Brain microvascular endothelial cell (primary cell): ENCODE data around the gene LYPD5.
"Not testable (repeated sequence)": the region's sequence is repeated elsewhere in the genome, so short reads cannot be mapped to it uniquely, and the experiment has no call there.

ENCODE experiments used
- DNase-seq: peaks from one replicate; pipeline ENCODE4 v3.0.0-alpha.2; 2020
- H3K27ac ChIP-seq: fragments of 250-450 bp; sonication (Bioruptor Pico); 2 replicates; pipeline ENCODE4 v1.5.1; 2020; ENCODE audit warnings: mild to moderate bottlenecking, moderate library complexity
- H3K27me3 ChIP-seq: fragments of 250-450 bp; sonication (Bioruptor Pico); replicated peaks from 2 replicates; pipeline ENCODE4 v1.5.1; 2020; ENCODE audit warnings: mild to moderate bottlenecking
- H3K36me3 ChIP-seq: fragments of 250-450 bp; sonication (Bioruptor Pico); replicated peaks from 2 replicates; pipeline ENCODE4 v1.5.1; 2020; ENCODE audit warnings: mild to moderate bottlenecking
- H3K4me3 ChIP-seq: 2 replicates; pipeline ENCODE4 v1.5.1; 2011; ENCODE audit warnings: low read depth, mild to moderate bottlenecking, control low read depth, low read length, moderate library complexity
- CTCF ChIP-seq: IDR thresholded peaks from 2 replicates; pipeline ENCODE4 v1.5.1; 2011; ENCODE audit warnings: low read depth, mild to moderate bottlenecking, moderate library complexity, low read length, control low read depth, inconsistent platforms; ENCODE audit errors: missing control alignments
- in situ Hi-C: cut with HindIII; loops from 2 replicates; pipeline ENCODE4 v1.10.0; 2017; ENCODE audit warnings: low sequenced_read_pairs, low pct_ligation_motif_present

The LYPD5 gene

GRCh38 chr19:43826787-43827754, 24.8 kb upstream of the LYPD5 start, which contains the start of gene ZNF283:
Gene ZNF283 (plus strand): TSS chr19:43827321. CDS start chr19:43833505, 6,184 bp downstream.
- Histone ChIP-seq H3K4me3 (peak within 1 kb of the TSS; percentile 80), H3K36me3 (peaks cover 19% of the 10 kb centered on the region), H3K27me3 (no peaks in the 10 kb centered on the region), H3K27ac (no peak within 1 kb of the TSS)
- in situ Hi-C loops, result no loop called here
- no peak for TF ChIP-seq CTCF
- DNase-seq, result peak; percentile 92

DNA sequence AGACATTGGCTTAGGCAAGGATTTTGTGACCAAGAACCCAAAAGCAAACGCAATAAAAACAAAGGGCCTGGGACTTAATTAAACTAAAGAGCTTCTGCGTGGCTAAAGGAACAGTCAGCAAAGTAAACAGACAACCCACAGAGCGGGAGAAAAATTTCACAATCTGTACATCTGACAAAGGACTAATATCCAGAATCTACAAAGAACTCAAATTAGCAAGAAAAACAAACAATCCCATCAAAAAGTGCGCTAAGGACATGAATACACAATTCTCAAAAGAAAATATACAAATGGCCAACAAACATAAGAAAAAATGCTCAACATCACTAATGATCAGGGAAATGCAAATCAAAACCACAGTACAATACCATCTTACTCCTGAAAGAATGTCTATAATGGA, 22.3 kb upstream of the LYPD5 start:
- H3K27me3 ChIP-seq, DNase-seq, H3K27ac ChIP-seq, H3K36me3 ChIP-seq, H3K4me3 ChIP-seq, in situ Hi-C loops: not testable (repeated sequence)

GRCh38 chr19:43823856-43824255, 21.6 kb upstream of the LYPD5 start:
- H3K27me3 ChIP-seq, H3K36me3 ChIP-seq, in situ Hi-C loops, H3K4me3 ChIP-seq, DNase-seq, H3K27ac ChIP-seq: not testable (repeated sequence)

DNA sequence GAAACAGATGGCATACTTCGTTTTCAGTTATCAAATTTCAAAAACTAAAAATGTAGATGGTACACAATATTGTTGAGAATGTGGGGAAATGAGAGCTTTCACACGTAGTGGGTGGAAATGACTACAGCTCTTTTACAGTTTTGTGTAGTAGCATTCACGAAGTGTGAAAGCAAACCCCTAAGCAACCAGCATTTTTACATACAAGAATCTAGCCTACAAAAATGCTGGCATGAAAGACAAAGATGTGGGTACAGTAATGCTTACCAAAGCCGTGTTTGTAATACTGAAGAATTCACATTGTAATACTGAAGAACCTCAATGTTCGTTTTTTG, 18.6 kb upstream of the LYPD5 start:
- Histone ChIP-seq H3K27ac (no peak overlapping the region), H3K4me3 (peak overlapping the region; percentile 46), H3K36me3 (no peaks in the 10 kb centered on the region), H3K27me3 (no peaks in the 10 kb centered on the region)
- TF ChIP-seq CTCF, result no peak
- in situ Hi-C loops, result no loop called here
- no peak for DNase-seq

DNA sequence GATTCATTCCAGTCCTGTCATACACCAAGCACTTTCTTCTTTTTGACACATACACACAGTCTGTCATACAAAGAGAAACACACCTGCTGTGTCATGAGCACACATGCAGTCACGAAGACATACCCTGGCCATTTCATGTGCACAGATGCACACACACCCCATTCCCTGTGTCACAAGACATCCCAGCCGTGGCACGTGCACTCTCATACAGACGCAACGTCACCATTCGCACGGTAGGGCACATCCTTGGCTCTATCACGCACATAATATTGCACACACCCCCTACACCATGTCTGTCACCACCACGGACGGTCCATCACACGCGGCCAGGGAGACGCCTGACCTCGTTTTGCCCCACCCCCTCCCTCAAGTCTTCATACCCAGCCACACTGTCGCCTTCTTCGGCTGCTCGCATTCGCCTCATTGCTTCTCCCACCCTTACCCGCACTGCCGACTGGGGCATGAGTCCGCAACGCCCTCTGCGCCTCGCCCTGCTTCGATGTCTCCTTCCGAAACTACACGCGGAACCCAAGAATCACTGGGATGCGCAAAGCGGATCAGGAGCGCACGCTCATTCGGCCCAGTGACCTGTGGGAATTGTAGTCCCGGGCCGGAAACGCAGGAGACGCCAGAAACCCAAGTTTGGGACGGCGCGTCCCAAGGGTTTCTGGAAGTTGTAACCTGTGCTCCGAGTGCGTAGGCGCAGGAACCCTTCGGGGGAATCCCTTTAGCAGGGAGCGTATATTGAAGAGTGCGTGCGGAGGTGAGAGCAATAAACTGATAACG, 18.0 kb upstream of the LYPD5 start:
- Histone ChIP-seq H3K4me3 (peak overlapping the region; percentile 46), H3K36me3 (no peaks in the 10 kb centered on the region), H3K27ac (no peak overlapping the region), H3K27me3 (no peaks in the 10 kb centered on the region)
- in situ Hi-C loops, result no loop called here
- no peak for TF ChIP-seq CTCF
- peak; percentile 27 for DNase-seq

DNA sequence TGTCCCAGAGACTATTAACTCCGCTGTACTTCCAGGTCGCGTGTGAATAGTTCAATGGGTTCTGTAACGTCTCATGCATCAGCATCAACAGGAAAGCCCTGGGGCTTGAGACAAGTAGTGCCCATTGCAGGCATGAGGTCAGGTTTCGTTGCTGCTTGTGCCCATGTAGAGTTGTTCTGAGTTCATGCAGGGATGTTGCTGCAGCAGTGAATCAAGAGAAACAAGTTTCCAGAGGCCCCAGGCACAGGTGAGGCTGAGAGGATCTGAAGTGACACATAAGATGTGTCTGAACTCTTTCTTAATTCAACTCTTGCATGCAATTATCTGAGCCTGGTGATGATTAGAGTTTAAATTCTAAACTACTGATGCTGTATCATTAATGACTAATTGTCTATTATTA, 16.3 kb upstream of the LYPD5 start:
- no peaks in the 10 kb centered on the region for H3K27me3 ChIP-seq
- DNase-seq, result no peak
- TF ChIP-seq CTCF, result no peak
- no peak overlapping the region for H3K27ac ChIP-seq
- no peak overlapping the region for H3K4me3 ChIP-seq
- no peaks in the 10 kb centered on the region for H3K36me3 ChIP-seq
- in situ Hi-C loops, result no loop called here

DNA sequence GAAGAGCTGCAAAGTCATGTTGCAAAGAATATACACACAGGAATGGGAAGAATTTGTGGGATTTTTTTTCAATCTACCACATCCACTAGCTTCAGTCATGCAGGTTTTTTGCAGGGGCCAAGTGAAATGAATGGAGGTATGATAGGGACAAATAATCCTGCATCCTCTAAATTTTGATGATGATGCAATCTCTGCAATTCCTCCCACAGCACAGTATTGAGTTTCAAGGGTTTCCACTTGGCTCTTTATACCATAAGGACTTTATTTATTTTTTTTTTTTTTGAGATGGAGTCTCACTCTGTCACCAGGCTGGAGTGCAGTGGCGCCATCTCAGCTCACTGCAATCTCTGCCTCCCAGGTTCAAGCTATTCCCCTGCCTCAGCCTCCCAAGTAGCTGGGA, 15.2 kb upstream of the LYPD5 start:
- H3K27me3 ChIP-seq, DNase-seq, in situ Hi-C loops, H3K27ac ChIP-seq, H3K36me3 ChIP-seq, H3K4me3 ChIP-seq: not testable (repeated sequence)
